ENCODE measurements around the gene FAAP20. TPM values are rescaled to one million over a fixed set of nuclear protein-coding genes. Genes with fewer than 3 reads are reported as not detected.

FAAP20 gene
- total RNA-seq, 1 experiment from 2014 or later, result 114 TPM

DNA sequence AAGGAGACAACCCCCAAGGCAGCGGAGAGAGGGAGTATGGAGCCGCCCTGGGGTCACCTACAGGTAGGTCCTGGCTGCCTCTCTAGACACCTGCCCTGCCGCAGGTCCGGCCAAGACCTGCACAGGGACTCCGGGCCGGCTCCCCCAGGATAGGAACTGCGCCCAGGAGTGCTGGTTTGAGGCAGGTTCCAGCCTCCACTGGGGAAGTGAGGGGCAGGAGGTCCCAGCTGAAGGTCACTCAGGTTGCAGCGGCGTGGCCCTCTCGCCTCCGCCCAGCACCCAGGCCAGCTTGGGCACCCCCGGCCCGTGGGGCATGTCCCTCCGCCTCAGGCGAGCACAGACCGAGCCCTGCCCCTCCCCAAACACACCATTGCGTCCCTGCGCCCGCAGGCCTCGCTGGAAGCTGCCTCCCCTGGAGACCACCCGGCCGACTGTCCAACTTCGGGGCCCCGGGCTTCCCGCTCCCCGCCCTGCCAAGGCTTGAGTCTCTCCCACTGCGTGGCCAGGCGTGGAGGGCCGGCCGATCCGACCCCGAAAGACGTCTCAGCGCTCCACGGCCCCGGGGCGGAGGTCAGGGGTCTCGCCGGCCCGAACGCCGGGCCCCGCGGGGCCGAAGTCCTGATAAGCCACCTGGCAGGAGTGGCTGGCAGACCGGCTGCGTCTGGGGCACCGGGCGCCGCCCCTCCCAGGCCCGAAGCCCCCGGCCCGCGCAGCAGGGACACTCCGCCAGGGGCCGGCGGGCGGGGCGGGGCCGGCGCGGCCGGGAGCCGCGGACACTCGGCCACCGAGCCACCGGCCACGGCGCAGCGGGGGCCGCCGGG is 32.2 kb upstream of the FAAP20 start:
- peak overlapping the region; percentile 60 for H3K27ac ChIP-seq (ENCODE audit: low read length)
- peaks cover 12% of the 10 kb centered on the region for H3K4me1 ChIP-seq (ENCODE audit: insufficient read depth, low read length)
- TF ChIP-seq EZH2 (IDR thresholded peaks at IDR 0.05; ENCODE audit: low read length, unreplicated experiment) (no peak), EZH2phosphoT487 (IDR thresholded peaks at IDR 0.05; ENCODE audit: borderline replicate concordance, low read length) (no peak)
- TF ChIP-seq, protein P1, sequence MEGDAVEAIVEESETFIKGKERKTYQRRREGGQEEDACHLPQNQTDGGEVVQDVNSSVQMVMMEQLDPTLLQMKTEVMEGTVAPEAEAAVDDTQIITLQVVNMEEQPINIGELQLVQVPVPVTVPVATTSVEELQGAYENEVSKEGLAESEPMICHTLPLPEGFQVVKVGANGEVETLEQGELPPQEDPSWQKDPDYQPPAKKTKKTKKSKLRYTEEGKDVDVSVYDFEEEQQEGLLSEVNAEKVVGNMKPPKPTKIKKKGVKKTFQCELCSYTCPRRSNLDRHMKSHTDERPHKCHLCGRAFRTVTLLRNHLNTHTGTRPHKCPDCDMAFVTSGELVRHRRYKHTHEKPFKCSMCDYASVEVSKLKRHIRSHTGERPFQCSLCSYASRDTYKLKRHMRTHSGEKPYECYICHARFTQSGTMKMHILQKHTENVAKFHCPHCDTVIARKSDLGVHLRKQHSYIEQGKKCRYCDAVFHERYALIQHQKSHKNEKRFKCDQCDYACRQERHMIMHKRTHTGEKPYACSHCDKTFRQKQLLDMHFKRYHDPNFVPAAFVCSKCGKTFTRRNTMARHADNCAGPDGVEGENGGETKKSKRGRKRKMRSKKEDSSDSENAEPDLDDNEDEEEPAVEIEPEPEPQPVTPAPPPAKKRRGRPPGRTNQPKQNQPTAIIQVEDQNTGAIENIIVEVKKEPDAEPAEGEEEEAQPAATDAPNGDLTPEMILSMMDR (conservative IDR thresholded peaks at IDR 0.05; ENCODE audit: low read depth, low read length), result no peak
- peaks cover 37% of the 10 kb centered on the region for H3K79me2 ChIP-seq (ENCODE audit: low read length)
- H3K36me3 ChIP-seq (ENCODE audit: low read depth, low read length), result no peaks in the 10 kb centered on the region
- H3K9me3 ChIP-seq (ENCODE audit: low read length), result no peaks in the 10 kb centered on the region
- ATAC-seq, result peak; percentile 3; the same call in 1 of the 2 replicates
- no peak for DNase-seq
- H2AFZ ChIP-seq (ENCODE audit: low read length), result peak overlapping the region; percentile 92
- H3K4me3 ChIP-seq (ENCODE audit: low read length), result peak overlapping the region; percentile 79
- ChIA-PET POLR2A (ENCODE audit: unreplicated experiment) (no interaction called here), CTCF (no interaction called here)
- H3K4me2 ChIP-seq (ENCODE audit: low read length), result peak overlapping the region; percentile 97
- no peaks in the 10 kb centered on the region for H3K27me3 ChIP-seq (ENCODE audit: low read length)
- no peaks in the 10 kb centered on the region for H3K9me2 ChIP-seq (replicated peaks; ENCODE audit: low read length)
- H3F3A ChIP-seq (ENCODE audit: low read length, unreplicated experiment), result no peaks in the 10 kb centered on the region
- peaks cover 29% of the 10 kb centered on the region for H4K20me1 ChIP-seq (ENCODE audit: low read length)
- H3K9ac ChIP-seq (ENCODE audit: low read length), result peak overlapping the region; percentile 93
- intact Hi-C loops (cut with micrococcal nuclease), result loop anchor here (1.0 kb wide), 1 partner anchor 14 kb away; no protein-coding TSS in a partner anchor
- TSS peak; percentile 64 for BruUV-seq (replicated peaks)

DNA sequence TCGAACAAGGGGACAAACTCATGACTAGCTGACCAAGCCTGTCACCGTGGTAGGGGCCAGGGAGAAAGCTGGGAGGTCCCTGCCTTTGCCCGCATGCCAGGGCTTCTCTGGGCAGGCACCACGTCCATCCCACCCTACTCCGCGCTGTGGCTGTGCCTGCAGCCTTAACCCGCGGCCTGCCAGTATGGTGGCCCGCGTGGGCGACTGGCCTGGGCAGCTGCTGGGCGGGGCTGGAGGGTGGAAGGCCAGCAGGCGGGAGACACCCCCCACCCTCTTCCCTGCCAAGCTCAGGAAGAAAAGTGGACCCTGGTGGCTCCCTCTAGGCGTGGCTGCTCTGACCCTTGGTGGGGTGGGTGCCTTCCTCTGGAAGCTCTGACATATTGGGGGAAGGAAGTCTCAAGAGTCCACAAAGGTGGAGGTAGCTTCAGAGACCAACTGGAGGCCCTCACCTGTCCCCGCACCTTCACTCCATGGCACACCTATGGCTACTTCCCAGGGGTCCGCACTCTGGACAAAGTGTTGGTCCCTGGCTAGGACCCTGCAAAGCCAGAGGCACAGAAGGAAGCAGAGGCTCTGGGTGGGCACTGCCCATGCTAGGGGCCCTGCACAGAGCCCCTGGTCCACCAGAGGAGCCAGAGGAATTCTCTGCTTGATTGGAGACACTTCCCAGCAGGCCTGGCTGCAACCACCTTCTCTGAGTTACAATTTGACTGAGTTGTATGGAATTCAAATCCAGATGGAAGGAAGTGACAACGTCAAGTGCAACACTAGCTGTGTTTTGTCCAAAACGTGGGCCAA is 30.3 kb upstream of the FAAP20 start:
- CTCF ChIA-PET, result no interaction called here
- Histone ChIP-seq H3K4me3 (ENCODE audit: low read length) (no peak overlapping the region), H3K27me3 (ENCODE audit: low read length) (no peaks in the 10 kb centered on the region), H3K79me2 (ENCODE audit: low read length) (peaks cover 18% of the 10 kb centered on the region), H2AFZ (ENCODE audit: low read length) (no peak overlapping the region), H3K4me1 (ENCODE audit: insufficient read depth, low read length) (peaks cover 6% of the 10 kb centered on the region; the same call in 1 of the 2 replicates), H3K27ac (ENCODE audit: low read length) (no peak overlapping the region), H3K4me2 (ENCODE audit: low read length) (no peak overlapping the region), H3K36me3 (ENCODE audit: low read depth, low read length) (no peaks in the 10 kb centered on the region), H3K9ac (ENCODE audit: low read length) (no peak overlapping the region), H3K9me3 (ENCODE audit: low read length) (no peaks in the 10 kb centered on the region), H4K20me1 (ENCODE audit: low read length) (peaks cover 10% of the 10 kb centered on the region), H3K9me2 (replicated peaks; ENCODE audit: low read length) (no peaks in the 10 kb centered on the region), H3F3A (ENCODE audit: low read length, unreplicated experiment) (no peaks in the 10 kb centered on the region)
- POLR2A ChIA-PET (ENCODE audit: unreplicated experiment), result no interaction called here
- intact Hi-C loops (cut with micrococcal nuclease), result no loop called here
- no TSS peak for BruUV-seq (replicated peaks)
- ATAC-seq (no peak), DNase-seq (no peak)
- TF ChIP-seq EZH2phosphoT487 (IDR thresholded peaks at IDR 0.05; ENCODE audit: borderline replicate concordance, low read length) (no peak), EZH2 (IDR thresholded peaks at IDR 0.05; ENCODE audit: low read length, unreplicated experiment) (no peak)
- TF ChIP-seq, protein P1 (conservative IDR thresholded peaks at IDR 0.05; ENCODE audit: low read depth, low read length), result no peak

Data from PC-3 (cell line).